ENCODE results near the gene LSP1.
"Not testable (repeated sequence)": the region's sequence is repeated elsewhere in the genome, so short reads cannot be mapped to it uniquely, and the experiment has no call there.

- TF ChIP-seq EZH2phosphoT487 (IDR thresholded peaks at IDR 0.05; ENCODE audit: borderline replicate concordance, low read depth, low read length); CTCF (conservative IDR thresholded peaks at IDR 0.05; ENCODE audit: low read length): not testable (repeated sequence)
Observed at GRCh38 chr11:1939788-1940187, 86.9 kb downstream of the LSP1 start.
